ENCODE results near the gene MMP11.

DNA sequence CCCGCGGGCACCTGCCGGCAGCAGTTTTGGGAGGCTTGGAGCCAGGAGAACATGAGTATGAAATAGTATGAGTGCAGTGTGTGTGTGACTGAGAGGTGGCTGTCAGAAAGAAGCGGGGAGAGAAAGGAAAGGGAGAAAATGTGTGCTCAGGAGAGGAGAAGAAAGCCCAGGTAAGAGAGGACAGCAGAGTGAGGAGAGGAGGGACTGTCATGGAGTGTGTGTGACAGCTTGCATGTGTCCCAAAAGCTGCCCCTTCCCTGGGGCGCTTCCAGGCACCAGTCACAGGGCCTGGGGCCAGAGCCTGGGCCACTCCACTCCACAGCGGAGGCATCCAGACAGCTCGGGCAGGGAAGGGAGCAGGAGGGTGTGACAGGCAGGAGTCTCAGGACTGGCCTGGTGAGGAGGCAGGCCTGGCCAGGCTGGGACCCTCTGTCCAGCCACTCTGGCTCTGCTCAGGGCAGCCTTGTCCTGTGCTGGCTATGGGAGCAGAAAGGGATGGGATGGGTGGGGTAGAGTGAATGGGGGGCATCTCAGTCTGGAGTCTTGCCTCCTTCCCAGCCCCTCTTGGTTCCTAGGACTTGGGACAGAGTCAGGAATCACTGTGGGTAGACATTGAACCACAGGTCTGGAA, 949 bp downstream of the MMP11 start:
- TF ChIP-seq, protein P1, sequence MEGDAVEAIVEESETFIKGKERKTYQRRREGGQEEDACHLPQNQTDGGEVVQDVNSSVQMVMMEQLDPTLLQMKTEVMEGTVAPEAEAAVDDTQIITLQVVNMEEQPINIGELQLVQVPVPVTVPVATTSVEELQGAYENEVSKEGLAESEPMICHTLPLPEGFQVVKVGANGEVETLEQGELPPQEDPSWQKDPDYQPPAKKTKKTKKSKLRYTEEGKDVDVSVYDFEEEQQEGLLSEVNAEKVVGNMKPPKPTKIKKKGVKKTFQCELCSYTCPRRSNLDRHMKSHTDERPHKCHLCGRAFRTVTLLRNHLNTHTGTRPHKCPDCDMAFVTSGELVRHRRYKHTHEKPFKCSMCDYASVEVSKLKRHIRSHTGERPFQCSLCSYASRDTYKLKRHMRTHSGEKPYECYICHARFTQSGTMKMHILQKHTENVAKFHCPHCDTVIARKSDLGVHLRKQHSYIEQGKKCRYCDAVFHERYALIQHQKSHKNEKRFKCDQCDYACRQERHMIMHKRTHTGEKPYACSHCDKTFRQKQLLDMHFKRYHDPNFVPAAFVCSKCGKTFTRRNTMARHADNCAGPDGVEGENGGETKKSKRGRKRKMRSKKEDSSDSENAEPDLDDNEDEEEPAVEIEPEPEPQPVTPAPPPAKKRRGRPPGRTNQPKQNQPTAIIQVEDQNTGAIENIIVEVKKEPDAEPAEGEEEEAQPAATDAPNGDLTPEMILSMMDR (conservative IDR thresholded peaks at IDR 0.05; ENCODE audit: low read depth in 2 of 2), result no peak
- TF ChIP-seq JUNB (IDR thresholded peaks at IDR 0.05; ENCODE audit: unreplicated experiment), result no peak
- TF ChIP-seq EZH2 (IDR thresholded peaks at IDR 0.05; ENCODE audit: low read depth, unreplicated experiment), result no peak
- TF ChIP-seq EZH2phosphoT487 (IDR thresholded peaks at IDR 0.05; ENCODE audit: unreplicated experiment), result no peak
